ENCODE measurements around the gene PTDSS2. TPM values are rescaled to one million over a fixed set of nuclear protein-coding genes. Genes with fewer than 3 reads are reported as not detected.

PTDSS2 gene
- total and polyA plus RNA-seq, 2 experiments from 2014 or later: 22.7 to 145 TPM

GRCh38 chr11:495537-495931 is 45.5 kb downstream of the PTDSS2 start (continued):
- TF ChIP-seq ZNF462 (CRISPR knock-in tag; IDR thresholded peaks at IDR 0.05): no peak
- TF ChIP-seq REST (IDR thresholded peaks at IDR 0.05; ENCODE audit: unreplicated experiment): no peak
- no peak for TF ChIP-seq JUNB (IDR thresholded peaks at IDR 0.05; ENCODE audit: unreplicated experiment)

GRCh38 chr11:496834-497564 is 46.9 kb downstream of the PTDSS2 start:
- Histone ChIP-seq H3F3A (replicated peaks; ENCODE audit: low read depth) (0 out of 2 replicates have a peak, but pooled peaks cover 8% of the 10 kb centered on the region), H3K79me2 (replicated peaks; ENCODE audit: insufficient read depth) (no peaks in the 10 kb centered on the region), H3K4me2 (no peak overlapping the region), H3K4me1 (ENCODE audit: insufficient read depth) (no peaks in the 10 kb centered on the region), H3K36me3 (ENCODE audit: insufficient read depth) (no peaks in the 10 kb centered on the region), H3K4me3 (no peak overlapping the region), H3K9me2 (ENCODE audit: insufficient read depth) (no peaks in the 10 kb centered on the region), H2AFZ (no peak overlapping the region), H3K27me3 (ENCODE audit: insufficient read depth) (no peaks in the 10 kb centered on the region), H3K27ac (ENCODE audit: low read depth) (no peak overlapping the region), H4K20me1 (replicated peaks; ENCODE audit: insufficient read depth) (no peaks in the 10 kb centered on the region)
- H3K36me3 Mint-ChIP-seq (ENCODE audit: low read depth): peaks cover 54% of the 10 kb centered on the region
- H3K9me3 Mint-ChIP-seq: peaks cover 21% of the 10 kb centered on the region
- H3K4me3 Mint-ChIP-seq: no peak overlapping the region; the same call in 2 of the 3 replicates
- peak overlapping the region; percentile 65; the same call in 1 of the 2 replicates for H3K27ac Mint-ChIP-seq
- ATAC-seq (peak; percentile 9; the same call in 1 of the 3 replicates), DNase-seq (ENCODE audit: low spot score) (peak; percentile 53)
- TF ChIP-seq REST (IDR thresholded peaks at IDR 0.05; ENCODE audit: unreplicated experiment): no peak
- TF ChIP-seq POLR2AphosphoS5 (IDR thresholded peaks at IDR 0.05; ENCODE audit: low read depth): 0 out of 2 replicates have a peak, but pooled peaks have one; percentile 16
- no peak for TF ChIP-seq CREB1 (CRISPR knock-in tag; IDR thresholded peaks at IDR 0.05; ENCODE audit: low read depth)
- TF ChIP-seq EZH2phosphoT487 (IDR thresholded peaks at IDR 0.05; ENCODE audit: unreplicated experiment): no peak
- no peaks in the 10 kb centered on the region; the same call in 2 of the 3 replicates for H3K4me1 Mint-ChIP-seq
- peaks cover 28% of the 10 kb centered on the region for H3K27me3 Mint-ChIP-seq (ENCODE audit: insufficient read depth, low read depth, poor library complexity)

All from GM23338 (cell line).